Sigmoid colon (tissue), 7 donors: ENCODE measurements around the gene HPCAL1. TPM values are rescaled to one million over a fixed set of nuclear protein-coding genes. Genes with fewer than 3 reads are reported as not detected.
"Not testable (repeated sequence)": the region's sequence is repeated elsewhere in the genome, so short reads cannot be mapped to it uniquely, and the experiment has no call there.

ENCODE experiments used
- DNase-seq: peaks from one replicate; pipeline ENCODE4 v3.0.0-alpha.2; 2019
- H3K27ac ChIP-seq, 4 donors: fragments of 200-600 bp; sonication (generic); one replicate each; pipeline ENCODE4 v1.5.1; 2016 to 2019; ENCODE audit warnings: mild to moderate bottlenecking in 1 of 4
- H3K27me3 ChIP-seq, 3 donors: fragments of 200-600 bp; sonication (generic); one replicate each; pipeline ENCODE4 v1.5.1; 2019; ENCODE audit warnings: mild to moderate bottlenecking in 1 of 3
- H3K36me3 ChIP-seq, 4 donors: fragments of 200-600 bp; sonication (generic); one replicate each; pipeline ENCODE4 v1.5.1; 2016 to 2019
- H3K4me1 ChIP-seq, 4 donors: fragments of 200-600 bp; sonication (generic); one replicate each; pipeline ENCODE4 v1.5.1; 2017 to 2019
- H3K4me3 ChIP-seq, 4 donors: fragments of 200-600 bp; sonication (generic); one replicate each; pipeline ENCODE4 v1.5.1; 2017 to 2019; ENCODE audit warnings: mild to moderate bottlenecking in 2 of 4, moderate library complexity in 1 of 4
- H3K9me3 ChIP-seq, 4 donors: fragments of 200-600 bp in 3 of 4; sonication (generic) in 3 of 4; one replicate each; pipeline versions ENCODE4 v1.5.1 to v1.6.1; 2013 to 2019
- CTCF ChIP-seq, 4 experiments: fragments of 450-650 bp in 3 of 4; fragments of 200-600 bp in 1 of 4; IDR thresholded peaks; one replicate each; pipeline ENCODE4 v1.5.1; 2016 to 2019; ENCODE audit warnings: antibody characterized with exemption in 4 of 4, mild to moderate bottlenecking in 3 of 4, moderate library complexity in 2 of 4
- EP300 ChIP-seq, 4 donors: sonication (generic); formaldehyde crosslinking; IDR thresholded peaks; one replicate each; pipeline ENCODE4 v1.6.1; 2017; ENCODE audit warnings: antibody characterized with exemption in 4 of 4
- POLR2A ChIP-seq, 2 donors: fragments of 450-650 bp; IDR thresholded peaks; one replicate each; pipeline ENCODE4 v1.6.1; 2016; ENCODE audit warnings: antibody characterized with exemption in 2 of 2, mild to moderate bottlenecking in 2 of 2, moderate library complexity in 2 of 2
- POLR2AphosphoS5 ChIP-seq, 4 donors: sonication (generic); formaldehyde crosslinking; IDR thresholded peaks; one replicate each; pipeline ENCODE4 v1.6.1; 2017; ENCODE audit warnings: antibody characterized with exemption in 4 of 4
- WGBS, 2 donors: extraction: QIAGEN DNeasy Blood & Tissue Kit; methylation state at CpG; one replicate each; pipeline ENCODE4 v1.1.7; 2013; 5-methylcytosine and 5-hydroxymethylcytosine counted together
- intact Hi-C: fragments of 100-400 bp; cut with DNase I; formaldehyde crosslinking; loops from one replicate; pipeline ENCODE4 v1.15.1; 2023
- polyA plus RNA-seq, 3 donors: library from polyadenylated mRNA; stranded (reverse); fragments of 200-250 nt; gene quantifications; one replicate each; pipeline ENCODE4 v1.2.3, GENCODE V29; 2013
- total RNA-seq, 4 donors: library from RNA; depleted of rRNA; stranded (reverse); fragments of >200 nt; gene quantifications; one replicate each; pipeline ENCODE4 v1.1.0, GENCODE V29; 2016
- donor health status: healthy with polysubstance abuse.
- donor health status: Bipolar disorder and iron deficiency.
- donor health status: healthy.

The HPCAL1 gene
- total and polyA plus RNA-seq, 7 donors: 27.7 to 115 (median 46.0) TPM

GRCh38 chr2:10297191-10297830 is 5.4 kb upstream of the HPCAL1 start:
- 86 to 88% methylated on average over 16 of the region's 16 CpGs for WGBS, 2 donors
- Histone ChIP-seq H3K27me3 (no peaks in the 10 kb centered on the region), H3K27ac (peak overlapping the region in 1 of 4 donors; percentile 40), H3K9me3 (no peaks in the 10 kb centered on the region), H3K4me3 (no peak overlapping the region), H3K36me3 (no peaks in the 10 kb centered on the region), H3K4me1 (peaks cover 0 to 7% (median 5%) of the 10 kb centered on the region in 4 donors)
- intact Hi-C loops: no loop called here
- no peak for TF ChIP-seq EP300 (IDR thresholded peaks at IDR 0.05)
- TF ChIP-seq POLR2A (IDR thresholded peaks at IDR 0.05): no peak
- no peak for TF ChIP-seq POLR2AphosphoS5 (IDR thresholded peaks at IDR 0.05)
- no peak for TF ChIP-seq CTCF (IDR thresholded peaks at IDR 0.05)
- no peak for DNase-seq

DNA sequence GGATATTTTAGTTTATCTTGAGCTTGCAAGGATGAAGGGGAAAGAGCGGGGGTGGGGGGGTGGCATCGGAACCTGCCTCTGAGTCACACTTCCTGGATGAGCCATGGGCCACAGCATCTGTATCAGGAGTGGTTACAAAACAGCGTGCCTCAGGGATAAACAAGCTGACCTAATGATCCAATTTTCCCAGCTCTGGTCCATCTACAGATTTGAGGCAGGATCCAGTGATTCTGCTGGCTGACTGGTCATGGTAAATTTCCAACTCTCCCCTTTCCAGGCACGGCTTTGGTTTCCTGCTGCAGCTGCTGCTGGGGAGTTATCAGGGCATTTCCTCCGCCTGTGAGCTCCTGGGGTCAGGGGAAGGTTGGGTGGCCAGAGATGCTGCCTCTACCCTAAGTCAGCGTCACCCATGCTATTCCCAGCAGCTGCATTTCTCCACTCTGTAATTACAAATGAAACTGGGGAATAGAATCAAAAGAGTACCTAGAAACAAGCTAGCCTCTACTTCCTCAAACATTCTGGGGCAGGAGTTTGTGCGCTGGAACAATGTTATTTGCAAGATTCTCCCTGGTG is 4.7 kb upstream of the HPCAL1 start:
- peak overlapping the region; percentile 21 to 40 (median 32) for H3K27ac ChIP-seq
- peaks cover 0 to 8% (median 6%) of the 10 kb centered on the region in 4 donors for H3K4me1 ChIP-seq
- TF ChIP-seq POLR2A (IDR thresholded peaks at IDR 0.05) (no peak), POLR2AphosphoS5 (IDR thresholded peaks at IDR 0.05) (peak in 2 of 4 donors; percentile 8 to 53)
- intact Hi-C loops: no loop called here
- no peaks in the 10 kb centered on the region for H3K36me3 ChIP-seq
- WGBS, 2 donors: 39 to 73% methylated on average over 7 of the region's 7 CpGs
- peak; percentile 86 for DNase-seq
- no peaks in the 10 kb centered on the region for H3K9me3 ChIP-seq
- H3K4me3 ChIP-seq: no peak overlapping the region
- no peaks in the 10 kb centered on the region for H3K27me3 ChIP-seq

GRCh38 chr2:10298777-10299176 is 3.9 kb upstream of the HPCAL1 start:
- H3K4me3 ChIP-seq, H3K9me3 ChIP-seq, intact Hi-C loops, DNase-seq, H3K27me3 ChIP-seq, H3K36me3 ChIP-seq: not testable (repeated sequence)
- Histone ChIP-seq H3K27ac (peak overlapping the region in 3 of 4 donors; percentile 21 to 40 (median 34)), H3K4me1 (peaks cover 0 to 16% (median 12%) of the 10 kb centered on the region in 4 donors)

DNA sequence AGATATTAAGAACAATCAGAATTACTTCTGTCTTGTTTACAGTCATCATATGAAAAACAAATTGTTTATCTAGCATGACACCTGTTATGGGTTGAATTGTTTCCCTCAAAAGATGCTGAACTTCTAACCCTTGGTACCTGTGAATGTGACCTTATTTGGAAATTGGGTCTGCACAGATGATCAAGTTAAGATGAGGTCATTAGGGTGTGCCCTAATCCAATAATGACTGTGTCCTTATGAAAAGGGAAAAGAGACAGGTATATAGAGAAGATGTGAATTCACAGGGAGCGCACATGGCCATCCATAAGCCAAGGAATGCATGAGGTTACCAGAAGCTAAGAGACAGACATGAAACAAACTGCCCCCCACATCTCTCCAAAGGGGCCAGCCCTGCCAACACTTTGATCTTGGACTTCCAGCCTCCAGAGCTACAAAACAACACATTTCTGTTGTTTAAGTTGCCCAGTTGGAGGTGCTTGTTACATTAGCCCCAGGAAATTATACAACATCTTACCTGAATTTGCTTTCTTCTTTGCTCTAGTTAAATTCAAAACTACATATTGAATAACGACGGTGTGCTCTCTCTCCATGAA is 2.3 kb upstream of the HPCAL1 start:
- WGBS, 2 donors: 64 to 83% methylated on average over 3 of the region's 3 CpGs
- Histone ChIP-seq H3K36me3 (no peaks in the 10 kb centered on the region), H3K4me3 (no peak overlapping the region), H3K4me1 (peaks cover 0 to 32% (median 25%) of the 10 kb centered on the region in 4 donors), H3K27me3 (no peaks in the 10 kb centered on the region), H3K27ac (no peak overlapping the region), H3K9me3 (no peaks in the 10 kb centered on the region)
- no peak for DNase-seq
- intact Hi-C loops: loop anchor here (5.0 kb wide), 2 partner anchors 147 to 178 kb away; partner anchors contain the start of genes ODC1 and RRM2
- TF ChIP-seq EP300 (IDR thresholded peaks at IDR 0.05): no peak

GRCh38 chr2:10300997-10301940 is 1.4 kb upstream of the HPCAL1 start:
- H3K27me3 ChIP-seq: no peaks in the 10 kb centered on the region
- H3K27ac ChIP-seq: peak overlapping the region; percentile 78 to 87 (median 84)
- 69 to 72% methylated on average over 22 of the region's 22 CpGs for WGBS, 2 donors
- intact Hi-C loops: loop anchor here (5.0 kb wide), 2 partner anchors 146 to 179 kb away; partner anchors contain the start of genes ODC1 and RRM2
- H3K4me3 ChIP-seq: peak overlapping the region in 1 of 4 donors; percentile 63
- TF ChIP-seq EP300 (IDR thresholded peaks at IDR 0.05): no peak
- TF ChIP-seq POLR2A (IDR thresholded peaks at IDR 0.05): no peak
- no peak for TF ChIP-seq CTCF (IDR thresholded peaks at IDR 0.05)
- no peak for TF ChIP-seq POLR2AphosphoS5 (IDR thresholded peaks at IDR 0.05)
- DNase-seq: no peak
- H3K36me3 ChIP-seq: no peaks in the 10 kb centered on the region
- H3K9me3 ChIP-seq: no peaks in the 10 kb centered on the region
- H3K4me1 ChIP-seq: peaks cover 0 to 36% (median 27%) of the 10 kb centered on the region in 4 donors
